Measurements from ENCODE around the gene PON1. TPM values are rescaled to one million over a fixed set of nuclear protein-coding genes. Genes with fewer than 3 reads are reported as not detected.

PON1 gene
- total and polyA plus RNA-seq, 2 of the 8 experiments (the other 6 are each of a cell fraction or from before 2014, with no cell fraction given) = not detected

GRCh38 chr7:95321720-95322119 lies 2.6 kb downstream of the PON1 start:
- Histone ChIP-seq H2BK5ac (ENCODE audit: low read depth, low read length) (no peak overlapping the region), H3K79me2 (ENCODE audit: control insufficient read depth in 1 of 2, insufficient read depth in 2 of 2, low read length in 2 of 2) (no peaks in the 10 kb centered on the region)
- 83% methylated on average over 1 of the region's 1 CpG; no CpG with 5 or more reads in 1 of the 2 experiments for WGBS, 2 experiments (ENCODE audit: extremely low coverage in 1 of 2, insufficient coverage in 1 of 2, insufficient read length in 1 of 2, insufficient replicate concordance in 2 of 2, low coverage in 1 of 2, low lambda C conversion rate in 2 of 2, missing lambda C conversion rate in 1 of 2)
- TF ChIP-seq RAD21 (IDR thresholded peaks at IDR 0.05 in 1 of 2, conservative IDR thresholded peaks at IDR 0.05 in 1 of 2; ENCODE audit: low read depth in 2 of 2, low read length in 2 of 2) (no peak), RBBP5 (IDR thresholded peaks at IDR 0.05; ENCODE audit: borderline replicate concordance, low read depth, low read length) (no peak), EGR1 (IDR thresholded peaks at IDR 0.05; ENCODE audit: borderline replicate concordance, low read depth, low read length) (no peak), TCF12 (IDR thresholded peaks at IDR 0.05; ENCODE audit: low read depth, low read length) (no peak)

More at GRCh38 chr7:95321720-95322119, 2.6 kb downstream of the PON1 start:
- H3K4me1 ChIP-seq (replicated peaks in 1 of 4; ENCODE audit: control insufficient read depth in 3 of 4, insufficient read depth in 4 of 4, low read length in 3 of 4) = peaks cover 0 to 7% (median 1%) of the 10 kb centered on the region in 4 experiments; a peak in 2 of 7 replicates
- ChIA-PET POLR2A (ENCODE audit: partially characterized antibody) (no interaction called here), CTCF (ENCODE audit: partially characterized antibody) (no interaction called here)
- no peaks in the 10 kb centered on the region for H3K36me3 ChIP-seq (ENCODE audit: control insufficient read depth in 2 of 4, insufficient read depth in 4 of 4, low read length in 3 of 4)
- H4K8ac ChIP-seq (ENCODE audit: extremely low read depth, insufficient read depth, low read length) = no peak overlapping the region
- no peak overlapping the region for H3K4ac ChIP-seq (replicated peaks; ENCODE audit: insufficient read length, low read depth, low read length)
- no peak overlapping the region for H3K18ac ChIP-seq (ENCODE audit: extremely low read depth, low read length)
- H3K9me3 ChIP-seq (ENCODE audit: insufficient read depth in 2 of 2, low read depth in 1 of 2, low read length in 1 of 2) = no peaks in the 10 kb centered on the region
- H2BK120ac ChIP-seq (replicated peaks; ENCODE audit: low read depth, low read length) = no peak overlapping the region
- H4K5ac ChIP-seq (ENCODE audit: insufficient read length, low read depth, low read length) = no peak overlapping the region
- H2AFZ ChIP-seq (ENCODE audit: low read length) = no peak overlapping the region
- H3K9ac ChIP-seq (replicated peaks in 1 of 4; ENCODE audit: extremely low read depth in 1 of 4, low read depth in 3 of 4, low read length in 3 of 4) = no peak overlapping the region
- no peaks in the 10 kb centered on the region for H4K20me1 ChIP-seq (replicated peaks in 1 of 2; ENCODE audit: control insufficient read depth in 1 of 2, insufficient read depth in 2 of 2, low read length in 2 of 2)
- H3K23me2 ChIP-seq (ENCODE audit: low read depth, low read length) = no peaks in the 10 kb centered on the region
- H3K4me2 ChIP-seq (ENCODE audit: insufficient read depth in 1 of 2, low read depth in 2 of 2, low read length in 2 of 2) = no peak overlapping the region
- H3K27ac ChIP-seq (ENCODE audit: low read depth, low read length) = no peak overlapping the region
- no peak for FAIRE-seq
- no peak for DNase-seq (ENCODE audit: low read depth in 1 of 2, low spot score in 2 of 2)
- no peak overlapping the region for H2AK5ac ChIP-seq (ENCODE audit: low read depth, low read length)
- no peaks in the 10 kb centered on the region; a peak in 1 of 7 replicates for H3K27me3 ChIP-seq (replicated peaks in 1 of 4; ENCODE audit: control insufficient read depth in 3 of 4, extremely low read depth in 1 of 4, insufficient read depth in 3 of 4, low read length in 3 of 4)
- H2BK15ac ChIP-seq (ENCODE audit: low read length) = no peak overlapping the region
- no peak overlapping the region for H3K56ac ChIP-seq (replicated peaks; ENCODE audit: insufficient read length, low read depth, low read length)
- no peak overlapping the region for H4K91ac ChIP-seq (replicated peaks; ENCODE audit: insufficient read length, low read length)
- H2BK12ac ChIP-seq (ENCODE audit: low read depth, low read length) = no peak overlapping the region
- H3K14ac ChIP-seq (ENCODE audit: insufficient read length) = no peak overlapping the region
- no peak overlapping the region for H3K4me3 ChIP-seq (ENCODE audit: extremely low read depth in 1 of 4, insufficient read depth in 2 of 4, low read depth in 3 of 4, low read length in 4 of 4)
- no peak overlapping the region for H2BK20ac ChIP-seq (ENCODE audit: low read length)
- H3K23ac ChIP-seq (ENCODE audit: insufficient read length) = no peak overlapping the region
- no peaks in the 10 kb centered on the region for H3K79me1 ChIP-seq (ENCODE audit: low read depth, low read length)

All from H1 (cell line).